Measurements from ENCODE around the gene TOLLIP.

TOLLIP gene

GRCh38 chr11:1292644-1293618 is 16.5 kb downstream of the TOLLIP start:
- peaks cover 9% of the 10 kb centered on the region; the same call in 1 of the 2 replicates for H3K36me3 ChIP-seq (ENCODE audit: insufficient read depth, low read length)
- TF ChIP-seq POLR2AphosphoS5 (IDR thresholded peaks at IDR 0.05; ENCODE audit: borderline replicate concordance, low read depth, low read length) (no peak), FOXP2 (optimal IDR thresholded peaks at IDR 0.05; ENCODE audit: control extremely low read depth, extremely low read length, insufficient read depth) (no peak), EZH2 (IDR thresholded peaks at IDR 0.05) (no peak)
- no peak for DNase-seq (ENCODE audit: low read depth, low spot score)

GRCh38 chr11:1292018-1292643 is 17.3 kb downstream of the TOLLIP start:
- no peak for DNase-seq (ENCODE audit: low read depth, low spot score)
- Histone ChIP-seq H3K27ac (no peak overlapping the region), H3K9me3 (ENCODE audit: low read depth, low read length) (no peaks in the 10 kb centered on the region), H3K9ac (ENCODE audit: insufficient read length) (no peak overlapping the region), H3K36me3 (ENCODE audit: insufficient read depth, low read length) (peaks cover 9% of the 10 kb centered on the region; the same call in 1 of the 2 replicates), H3K4me3 (no peak overlapping the region)
- TF ChIP-seq POLR2AphosphoS5 (IDR thresholded peaks at IDR 0.05; ENCODE audit: borderline replicate concordance, low read depth, low read length) (no peak), FOXP2 (optimal IDR thresholded peaks at IDR 0.05; ENCODE audit: control extremely low read depth, extremely low read length, insufficient read depth) (no peak), EZH2 (IDR thresholded peaks at IDR 0.05) (no peak)

More at GRCh38 chr11:1292644-1293618, 16.5 kb downstream of the TOLLIP start:
- no peak overlapping the region for H3K27ac ChIP-seq
- H3K9ac ChIP-seq (ENCODE audit: insufficient read length): no peak overlapping the region
- no peak overlapping the region for H3K4me3 ChIP-seq
- H3K9me3 ChIP-seq (ENCODE audit: low read depth, low read length): no peaks in the 10 kb centered on the region

- DNase-seq (ENCODE audit: low read depth, low spot score): no peak
- Histone ChIP-seq H3K9ac (ENCODE audit: insufficient read length) (no peak overlapping the region), H3K9me3 (ENCODE audit: low read depth, low read length) (no peaks in the 10 kb centered on the region), H3K27ac (no peak overlapping the region), H3K36me3 (ENCODE audit: insufficient read depth, low read length) (peaks cover 12% of the 10 kb centered on the region; the same call in 1 of the 2 replicates), H3K4me3 (no peak overlapping the region)
- TF ChIP-seq FOXP2 (optimal IDR thresholded peaks at IDR 0.05; ENCODE audit: control extremely low read depth, extremely low read length, insufficient read depth): no peak
- no peak for TF ChIP-seq EZH2 (IDR thresholded peaks at IDR 0.05)
- no peak for TF ChIP-seq POLR2AphosphoS5 (IDR thresholded peaks at IDR 0.05; ENCODE audit: borderline replicate concordance, low read depth, low read length)
Measured at GRCh38 chr11:1291295-1292017, 18.0 kb downstream of the TOLLIP start.

GRCh38 chr11:1290052-1291040 is 19.1 kb downstream of the TOLLIP start:
- TF ChIP-seq EZH2 (IDR thresholded peaks at IDR 0.05): no peak
- TF ChIP-seq FOXP2 (optimal IDR thresholded peaks at IDR 0.05; ENCODE audit: control extremely low read depth, extremely low read length, insufficient read depth): no peak
- TF ChIP-seq POLR2AphosphoS5 (IDR thresholded peaks at IDR 0.05; ENCODE audit: borderline replicate concordance, low read depth, low read length): no peak
- Histone ChIP-seq H3K4me3 (no peak overlapping the region), H3K9ac (ENCODE audit: insufficient read length) (no peak overlapping the region), H3K36me3 (ENCODE audit: insufficient read depth, low read length) (peaks cover 15% of the 10 kb centered on the region; the same call in 1 of the 2 replicates), H3K9me3 (ENCODE audit: low read depth, low read length) (no peaks in the 10 kb centered on the region), H3K27ac (no peak overlapping the region)
- DNase-seq (ENCODE audit: low read depth, low spot score): no peak

- Histone ChIP-seq H3K9me3 (ENCODE audit: low read depth, low read length) (no peaks in the 10 kb centered on the region), H3K27ac (no peak overlapping the region), H3K36me3 (ENCODE audit: insufficient read depth, low read length) (peaks cover 15% of the 10 kb centered on the region; the same call in 1 of the 2 replicates), H3K9ac (ENCODE audit: insufficient read length) (no peak overlapping the region), H3K4me3 (no peak overlapping the region)
- no peak for DNase-seq (ENCODE audit: low read depth, low spot score)
- no peak for TF ChIP-seq EZH2 (IDR thresholded peaks at IDR 0.05)
- TF ChIP-seq FOXP2 (optimal IDR thresholded peaks at IDR 0.05; ENCODE audit: control extremely low read depth, extremely low read length, insufficient read depth): no peak
- TF ChIP-seq POLR2AphosphoS5 (IDR thresholded peaks at IDR 0.05; ENCODE audit: borderline replicate concordance, low read depth, low read length): no peak
Measured at GRCh38 chr11:1289211-1289935, 20.1 kb downstream of the TOLLIP start.

- Histone ChIP-seq H3K36me3 (ENCODE audit: insufficient read depth, low read length) (peaks cover 15% of the 10 kb centered on the region; the same call in 1 of the 2 replicates), H3K4me3 (no peak overlapping the region), H3K27ac (no peak overlapping the region), H3K9me3 (ENCODE audit: low read depth, low read length) (no peaks in the 10 kb centered on the region), H3K9ac (ENCODE audit: insufficient read length) (no peak overlapping the region)
- TF ChIP-seq FOXP2 (optimal IDR thresholded peaks at IDR 0.05; ENCODE audit: control extremely low read depth, extremely low read length, insufficient read depth) (no peak), EZH2 (IDR thresholded peaks at IDR 0.05) (no peak), POLR2AphosphoS5 (IDR thresholded peaks at IDR 0.05; ENCODE audit: borderline replicate concordance, low read depth, low read length) (no peak)
- no peak for DNase-seq (ENCODE audit: low read depth, low spot score)
Measured at GRCh38 chr11:1288426-1289151, 20.8 kb downstream of the TOLLIP start.
